Astrocyte (in vitro differentiated cells and primary cell): Measurements from ENCODE around the gene PLEKHN1. TPM values are rescaled to one million over a fixed set of nuclear protein-coding genes. Genes with fewer than 3 reads are reported as not detected.

Experiments
- DNase-seq: peaks from one replicate; pipeline ENCODE4 v3.0.0-alpha.2; 2010; ENCODE audit warnings: low read depth
- FAIRE-seq: peaks from 2 replicates; lab custom pipeline; 2011; peaks lifted over from hg19 to GRCh38; lab: Jason Lieb, UNC
- H2AFZ ChIP-seq: 2 replicates; pipeline ENCODE4 v1.6.0; 2012; ENCODE audit warnings: low read depth, low read length, inconsistent platforms
- H3K27ac ChIP-seq: 2 replicates; pipeline ENCODE4 v1.5.1; 2011; ENCODE audit warnings: low read depth, low read length, inconsistent platforms
- H3K27me3 ChIP-seq: 2 replicates; pipeline ENCODE4 v1.6.0; 2011; ENCODE audit warnings: low read length, inconsistent platforms; ENCODE audit not compliant: insufficient read depth
- H3K36me3 ChIP-seq: 2 replicates; pipeline ENCODE4 v1.5.1; 2011; ENCODE audit warnings: low read length, inconsistent platforms; ENCODE audit not compliant: insufficient read depth
- H3K4me1 ChIP-seq: 2 replicates; pipeline ENCODE4 v1.5.1; 2011; ENCODE audit warnings: low read length, inconsistent platforms; ENCODE audit not compliant: insufficient read depth
- H3K4me2 ChIP-seq: 2 replicates; pipeline ENCODE4 v1.6.0; 2012; ENCODE audit warnings: low read length, inconsistent platforms
- H3K4me3 ChIP-seq: 2 replicates; pipeline ENCODE4 v1.5.1; 2011; ENCODE audit warnings: low read depth, mild to moderate bottlenecking, low read length, inconsistent platforms; ENCODE audit not compliant: insufficient read depth
- H3K79me2 ChIP-seq: 2 replicates; pipeline ENCODE4 v1.6.0; 2012; ENCODE audit warnings: mild to moderate bottlenecking, low read length, inconsistent platforms; ENCODE audit not compliant: insufficient read depth
- H3K9ac ChIP-seq: 2 replicates; pipeline ENCODE4 v1.6.0; 2012; ENCODE audit warnings: mild to moderate bottlenecking, low read length, inconsistent platforms
- H3K9me3 ChIP-seq: 2 replicates; pipeline ENCODE4 v1.5.1; 2012; ENCODE audit warnings: low read depth, mild to moderate bottlenecking, low read length, inconsistent platforms; ENCODE audit not compliant: insufficient read depth
- H4K20me1 ChIP-seq: 2 replicates; pipeline ENCODE4 v1.6.0; 2012; ENCODE audit warnings: low read length, inconsistent platforms; ENCODE audit not compliant: insufficient read depth
- H3K27ac Mint-ChIP-seq: one replicate; pipeline ENCODE4 v1.8.0; 2021; ENCODE audit warnings: mild to moderate bottlenecking, mixed read lengths; ENCODE audit not compliant: unreplicated experiment
- H3K27me3 Mint-ChIP-seq: one replicate; pipeline ENCODE4 v1.8.0; 2021; ENCODE audit warnings: low read depth, mixed read lengths; ENCODE audit not compliant: unreplicated experiment
- H3K36me3 Mint-ChIP-seq: one replicate; pipeline ENCODE4 v1.8.0; 2021; ENCODE audit warnings: low read depth, mixed read lengths; ENCODE audit not compliant: unreplicated experiment
- H3K4me1 Mint-ChIP-seq: one replicate; pipeline ENCODE4 v1.8.0; 2021; ENCODE audit warnings: low read depth, mixed read lengths; ENCODE audit not compliant: unreplicated experiment
- H3K4me3 Mint-ChIP-seq: one replicate; pipeline ENCODE4 v1.8.0; 2021; ENCODE audit warnings: mild to moderate bottlenecking, moderate library complexity, mixed read lengths; ENCODE audit not compliant: unreplicated experiment
- H3K9me3 Mint-ChIP-seq: one replicate; pipeline ENCODE4 v1.8.0; 2021; ENCODE audit warnings: mild to moderate bottlenecking, mixed read lengths; ENCODE audit not compliant: unreplicated experiment
- EZH2 ChIP-seq: IDR thresholded peaks from 2 replicates; pipeline ENCODE4 v1.6.1; 2012; ENCODE audit warnings: mild to moderate bottlenecking, low read length, inconsistent platforms; ENCODE audit not compliant: insufficient read depth
- total RNA-seq: library from RNA; stranded (reverse); gene quantifications from 2 replicates; pipeline ENCODE4 v1.2.1, GENCODE V29; 2021
- TF ChIP-seq, protein P1 (sequence below): IDR thresholded peaks from 2 replicates; pipeline ENCODE4 v1.5.1; 2011; ENCODE audit warnings: low read depth, mild to moderate bottlenecking, inconsistent platforms, low read length, moderate library complexity; ENCODE audit not compliant: insufficient read depth

Gene PLEKHN1
- total RNA-seq, 1 donor from 2014 or later = 2.4 TPM

DNA sequence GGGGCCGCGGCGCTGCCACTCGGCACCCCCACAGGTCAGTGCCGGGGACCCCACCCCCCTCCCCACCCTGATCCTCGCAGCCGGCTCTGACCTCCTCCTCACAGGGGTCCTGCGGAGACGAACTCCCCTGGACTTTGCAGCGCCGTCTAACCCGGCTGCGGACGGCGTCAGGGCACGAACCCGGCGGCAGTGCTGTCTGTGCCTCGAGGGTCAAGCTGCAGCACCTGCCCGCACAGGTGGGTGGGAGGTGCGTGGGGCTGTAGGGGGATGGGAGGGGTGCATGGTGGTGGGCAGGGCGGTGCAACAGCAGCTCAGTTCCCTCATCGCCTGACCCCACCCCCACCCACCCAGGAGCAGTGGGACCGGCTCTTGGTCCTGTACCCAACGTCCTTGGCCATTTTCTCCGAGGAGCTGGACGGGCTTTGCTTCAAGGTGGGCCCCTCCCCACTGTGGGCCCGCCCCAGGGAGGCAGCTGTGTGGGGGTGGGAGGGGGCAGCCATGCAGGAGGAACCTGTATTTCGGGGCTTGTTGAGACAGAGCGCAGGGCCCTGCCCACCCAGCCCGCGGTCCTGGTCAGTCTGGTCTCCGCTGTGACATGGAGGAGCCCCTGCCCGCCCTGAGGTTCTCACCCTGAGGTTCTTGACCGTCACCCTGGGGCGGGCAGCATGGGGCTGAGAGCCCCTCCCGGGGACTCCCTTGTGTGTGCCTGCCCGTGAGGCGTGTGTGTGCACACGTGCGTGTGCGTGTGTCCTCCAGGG, 4.9 kb downstream of the PLEKHN1 start:
- H3K4me3 Mint-ChIP-seq = no peak overlapping the region
- Histone ChIP-seq H3K4me2 (no peak overlapping the region), H4K20me1 (peaks cover 6% of the 10 kb centered on the region), H2AFZ (no peak overlapping the region), H3K79me2 (no peaks in the 10 kb centered on the region), H3K9ac (no peak overlapping the region), H3K9me3 (no peaks in the 10 kb centered on the region), H3K36me3 (no peaks in the 10 kb centered on the region), H3K4me1 (peaks cover 15% of the 10 kb centered on the region), H3K27me3 (no peaks in the 10 kb centered on the region), H3K4me3 (no peak overlapping the region), H3K27ac (no peak overlapping the region)
- H3K27ac Mint-ChIP-seq = no peak overlapping the region
- peaks cover 23% of the 10 kb centered on the region for H3K27me3 Mint-ChIP-seq
- no peak for FAIRE-seq
- TF ChIP-seq EZH2 = no peak
- TF ChIP-seq, protein P1, sequence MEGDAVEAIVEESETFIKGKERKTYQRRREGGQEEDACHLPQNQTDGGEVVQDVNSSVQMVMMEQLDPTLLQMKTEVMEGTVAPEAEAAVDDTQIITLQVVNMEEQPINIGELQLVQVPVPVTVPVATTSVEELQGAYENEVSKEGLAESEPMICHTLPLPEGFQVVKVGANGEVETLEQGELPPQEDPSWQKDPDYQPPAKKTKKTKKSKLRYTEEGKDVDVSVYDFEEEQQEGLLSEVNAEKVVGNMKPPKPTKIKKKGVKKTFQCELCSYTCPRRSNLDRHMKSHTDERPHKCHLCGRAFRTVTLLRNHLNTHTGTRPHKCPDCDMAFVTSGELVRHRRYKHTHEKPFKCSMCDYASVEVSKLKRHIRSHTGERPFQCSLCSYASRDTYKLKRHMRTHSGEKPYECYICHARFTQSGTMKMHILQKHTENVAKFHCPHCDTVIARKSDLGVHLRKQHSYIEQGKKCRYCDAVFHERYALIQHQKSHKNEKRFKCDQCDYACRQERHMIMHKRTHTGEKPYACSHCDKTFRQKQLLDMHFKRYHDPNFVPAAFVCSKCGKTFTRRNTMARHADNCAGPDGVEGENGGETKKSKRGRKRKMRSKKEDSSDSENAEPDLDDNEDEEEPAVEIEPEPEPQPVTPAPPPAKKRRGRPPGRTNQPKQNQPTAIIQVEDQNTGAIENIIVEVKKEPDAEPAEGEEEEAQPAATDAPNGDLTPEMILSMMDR = no peak
- H3K36me3 Mint-ChIP-seq = peaks cover 5% of the 10 kb centered on the region
- DNase-seq = no peak
- no peaks in the 10 kb centered on the region for H3K4me1 Mint-ChIP-seq
- no peaks in the 10 kb centered on the region for H3K9me3 Mint-ChIP-seq

DNA sequence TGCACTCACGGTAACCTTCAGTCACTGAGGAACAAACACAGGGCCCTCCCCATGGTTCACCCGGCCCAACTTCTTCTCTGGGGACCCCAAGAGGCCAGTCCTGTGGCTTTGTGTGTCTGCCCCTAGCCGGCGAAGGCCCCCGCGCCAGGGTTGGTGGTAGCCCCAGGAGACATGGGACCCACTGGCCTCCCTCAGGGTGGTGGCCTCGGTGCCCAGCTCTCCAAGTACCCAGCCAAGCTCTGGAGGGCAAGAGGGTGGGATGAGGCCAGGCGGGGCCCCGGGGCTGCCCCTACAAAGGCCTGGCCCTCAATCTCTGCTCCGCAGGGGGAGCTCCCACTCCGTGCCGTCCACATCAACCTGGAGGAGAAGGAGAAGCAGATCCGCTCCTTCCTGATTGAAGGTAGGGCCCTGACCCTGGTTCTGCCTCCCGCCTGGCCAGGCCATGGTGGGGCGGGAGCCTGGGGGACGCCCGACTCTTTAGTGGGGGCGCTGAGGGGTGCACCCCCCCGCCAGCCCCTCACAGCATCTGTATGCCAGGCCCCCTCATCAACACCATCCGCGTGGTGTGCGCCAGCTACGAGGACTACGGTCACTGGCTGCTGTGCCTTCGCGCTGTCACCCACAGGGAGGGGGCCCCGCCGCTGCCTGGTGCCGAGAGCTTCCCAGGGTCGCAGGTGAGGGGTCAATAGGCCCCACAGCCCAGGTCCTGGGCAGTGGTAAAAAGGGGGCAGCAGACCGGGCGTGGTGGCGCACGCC, 5.6 kb downstream of the PLEKHN1 start:
- H3K9me3 ChIP-seq = no peaks in the 10 kb centered on the region
- peaks cover 5% of the 10 kb centered on the region for H3K36me3 Mint-ChIP-seq

More for the DNA sequence above, 5.6 kb downstream of the PLEKHN1 start:
- Mint-ChIP-seq H3K9me3 (no peaks in the 10 kb centered on the region), H3K4me3 (no peak overlapping the region), H3K27ac (no peak overlapping the region), H3K4me1 (no peaks in the 10 kb centered on the region), H3K27me3 (peaks cover 23% of the 10 kb centered on the region)
- H3K4me1 ChIP-seq = peaks cover 7% of the 10 kb centered on the region
- no peak overlapping the region for H3K4me3 ChIP-seq
- FAIRE-seq = no peak
- no peak overlapping the region for H2AFZ ChIP-seq
- H3K27me3 ChIP-seq = no peaks in the 10 kb centered on the region
- peaks cover 6% of the 10 kb centered on the region for H4K20me1 ChIP-seq
- H3K4me2 ChIP-seq = no peak overlapping the region
- no peak for TF ChIP-seq EZH2
- TF ChIP-seq, protein P1 = no peak
- no peak overlapping the region for H3K9ac ChIP-seq
- H3K79me2 ChIP-seq = no peaks in the 10 kb centered on the region
- no peak for DNase-seq
- H3K27ac ChIP-seq = no peak overlapping the region
- no peaks in the 10 kb centered on the region for H3K36me3 ChIP-seq
